NCI-H187 treated with DMSO at 0.1 percent for 48 hours (cell line): ENCODE results near the gene SMIM31.

Experiments
- DNase-seq: peaks from one replicate; lab custom pipeline; 2025; lab: John Stamatoyannopoulos, UW

The SMIM31 gene

DNA sequence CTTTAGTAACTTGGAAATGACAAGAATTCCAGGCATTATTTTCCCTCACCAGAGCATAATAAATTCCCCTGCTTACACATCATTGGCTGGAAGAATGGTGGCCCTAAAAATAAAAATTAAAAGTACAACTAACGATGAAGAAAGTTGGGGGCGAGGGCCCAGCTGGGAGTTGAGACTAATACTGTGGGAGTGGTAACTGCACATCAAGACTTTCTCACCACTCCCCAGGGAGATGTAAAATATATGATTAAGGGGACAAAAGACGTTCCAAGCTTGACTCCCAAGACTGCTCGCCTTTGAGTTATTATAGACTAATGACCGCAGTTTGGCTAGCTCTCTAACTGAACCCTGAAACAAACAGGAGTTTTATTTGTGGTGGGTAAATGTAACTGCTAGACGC lies 30.0 kb downstream of the SMIM31 start:
- DNase-seq: no peak

DNA sequence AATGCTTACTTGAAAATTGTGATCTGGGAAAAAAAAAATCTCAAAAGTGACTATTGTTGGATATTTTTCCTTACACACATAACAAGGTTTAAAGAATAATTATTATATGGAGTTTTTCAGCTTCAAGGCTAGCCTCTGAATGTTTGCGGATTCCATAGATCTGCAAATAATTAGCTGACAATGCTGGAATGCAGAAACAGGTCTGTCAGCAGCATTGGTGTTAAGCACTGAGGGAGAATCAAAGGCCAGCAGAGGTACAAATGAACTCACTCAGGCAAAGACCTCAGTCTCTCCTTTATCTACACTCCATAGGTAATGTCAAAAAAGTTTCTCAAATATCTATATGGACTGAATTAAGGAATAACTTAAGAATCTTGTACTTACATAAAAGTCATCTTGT lies 35.1 kb downstream of the SMIM31 start:
- DNase-seq: no peak

- DNase-seq: no peak
Observed at GRCh38 chr4:164790249-164790648, 36.3 kb downstream of the SMIM31 start.

DNA sequence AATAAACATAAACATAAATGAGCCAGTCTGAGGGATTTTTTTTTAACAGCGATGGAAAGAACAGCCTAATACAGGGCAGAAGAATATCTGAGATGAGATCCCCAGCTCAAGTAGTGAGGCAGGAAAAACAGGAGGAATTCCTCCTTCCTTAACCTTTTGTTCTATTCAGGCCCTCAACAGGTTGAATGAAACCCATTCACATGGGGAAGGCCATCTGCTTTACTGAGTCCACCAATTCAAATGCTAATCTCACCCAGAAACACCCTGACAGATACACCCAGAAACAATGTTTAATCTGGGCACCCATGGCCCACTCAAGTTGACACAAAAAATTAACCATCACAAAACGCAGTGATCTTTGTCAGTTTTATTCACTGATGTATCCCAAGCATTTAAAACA lies 45.5 kb downstream of the SMIM31 start:
- DNase-seq: no peak

DNA sequence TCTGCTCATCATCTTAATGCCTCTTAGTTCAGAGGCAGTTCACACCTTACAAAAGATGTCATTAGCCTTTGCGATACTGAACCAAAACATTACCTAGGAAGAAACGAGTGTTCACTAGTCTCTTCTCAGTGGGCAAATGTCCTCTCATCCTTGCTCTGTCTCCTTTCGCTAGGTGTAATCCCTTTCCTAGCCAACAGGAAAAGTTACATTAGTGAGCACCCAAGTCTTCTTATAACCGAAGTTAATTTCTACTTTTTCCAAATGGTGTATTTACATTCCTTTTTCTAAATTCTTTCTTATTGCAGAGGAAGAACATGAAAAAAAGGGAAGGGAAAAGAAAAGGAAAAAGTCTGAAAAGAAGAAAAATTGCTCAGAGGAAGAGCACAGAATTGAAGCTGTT lies 46.9 kb downstream of the SMIM31 start:
- no peak for DNase-seq

DNA sequence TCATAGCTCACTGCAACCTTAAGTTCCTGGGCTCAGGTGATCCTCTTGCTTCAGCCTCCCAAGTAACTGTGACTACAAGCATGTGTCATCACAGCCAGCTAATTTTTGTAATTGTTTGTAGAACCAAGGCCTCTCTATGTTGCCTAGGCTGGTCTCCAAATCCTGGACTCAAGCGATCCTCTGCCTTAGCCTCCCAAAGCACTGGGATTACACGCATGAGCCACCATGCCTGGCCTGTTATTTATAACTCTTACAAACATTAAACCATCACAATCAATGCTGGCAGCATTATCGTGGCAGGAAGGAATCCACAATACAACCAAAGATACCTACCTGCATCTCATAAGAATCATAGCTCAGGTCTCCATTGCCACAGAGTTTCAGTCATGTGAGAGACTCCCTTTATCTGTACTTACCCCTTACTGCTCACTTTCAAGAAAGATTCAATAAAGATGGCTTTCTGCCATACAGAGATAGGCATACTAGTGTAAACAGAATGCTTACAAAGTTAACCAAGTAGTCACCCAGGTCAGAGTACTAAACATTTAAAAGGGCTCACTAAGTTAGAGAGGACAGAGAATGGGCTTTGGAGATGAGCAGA lies 48.5 kb downstream of the SMIM31 start:
- DNase-seq: no peak

DNA sequence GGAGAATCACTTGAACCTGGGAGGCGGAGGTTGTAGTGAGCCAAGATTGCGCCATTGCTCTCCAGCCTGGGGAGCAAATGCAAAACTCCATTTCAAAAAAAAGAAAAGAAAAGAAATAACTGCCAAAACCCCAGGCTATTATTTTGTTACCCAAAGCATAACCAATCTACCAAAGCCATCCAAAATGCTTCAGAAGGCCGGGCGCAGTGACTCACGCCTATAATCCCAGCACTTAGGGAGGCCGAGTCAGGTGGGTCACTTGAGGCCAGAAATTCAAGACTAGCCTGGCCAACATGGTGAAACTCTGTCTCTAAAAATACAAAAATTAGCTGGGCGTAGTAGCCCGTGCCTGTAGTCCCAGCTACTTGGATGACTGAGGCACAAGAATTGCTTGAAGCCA lies 49.8 kb downstream of the SMIM31 start:
- DNase-seq: no peak

- DNase-seq: no peak
Observed at GRCh38 chr4:164807611-164808010, 53.7 kb downstream of the SMIM31 start.

GRCh38 chr4:164813554-164813953 lies 59.6 kb downstream of the SMIM31 start:
- DNase-seq: no peak

DNA sequence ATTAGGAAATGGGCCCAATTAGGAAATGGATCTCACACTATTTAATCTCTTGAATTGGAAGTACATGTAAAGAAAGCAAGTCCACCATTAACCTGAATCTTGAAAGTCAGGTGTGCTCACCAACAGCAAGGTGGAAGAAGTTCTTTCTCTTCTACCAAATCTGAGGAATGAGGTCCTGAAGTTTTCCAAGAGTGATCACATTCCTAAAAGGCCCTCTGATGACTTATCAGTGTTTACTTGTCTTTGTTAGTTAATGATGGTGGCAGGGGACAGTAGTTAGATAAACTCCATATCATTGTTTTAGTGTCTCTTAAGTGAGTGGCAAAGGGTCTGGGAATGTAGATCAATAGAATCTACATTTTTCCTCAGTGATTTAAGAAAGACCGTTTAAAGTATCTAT lies 61.8 kb downstream of the SMIM31 start:
- DNase-seq: no peak

GRCh38 chr4:164819366-164819765 lies 65.4 kb downstream of the SMIM31 start:
- no peak for DNase-seq

- no peak for DNase-seq
Observed at GRCh38 chr4:164821711-164822110, 67.8 kb downstream of the SMIM31 start.

DNA sequence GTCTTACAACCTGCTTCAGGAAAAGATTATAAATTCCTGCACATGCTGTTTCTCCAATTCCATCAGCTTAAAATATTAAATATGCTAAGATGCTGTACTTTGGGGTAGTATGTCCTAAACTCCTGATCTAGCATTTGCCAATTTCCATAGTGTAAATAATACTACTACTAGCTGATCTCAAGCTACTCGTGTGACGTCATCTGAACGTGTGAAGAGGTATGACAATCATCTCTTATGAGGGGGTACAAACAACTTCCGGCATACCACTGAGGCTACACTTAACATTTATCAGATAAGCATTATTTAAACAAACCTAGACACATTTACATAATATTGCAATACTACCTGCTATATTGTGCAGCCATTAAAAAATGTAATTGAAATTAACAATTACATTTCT lies 70.7 kb downstream of the SMIM31 start:
- no peak for DNase-seq

GRCh38 chr4:164828955-164829354 lies 75.0 kb downstream of the SMIM31 start:
- DNase-seq: no peak

GRCh38 chr4:164846566-164846965 lies 92.6 kb downstream of the SMIM31 start:
- DNase-seq: no peak

GRCh38 chr4:164847016-164847415 lies 93.1 kb downstream of the SMIM31 start:
- no peak for DNase-seq

DNA sequence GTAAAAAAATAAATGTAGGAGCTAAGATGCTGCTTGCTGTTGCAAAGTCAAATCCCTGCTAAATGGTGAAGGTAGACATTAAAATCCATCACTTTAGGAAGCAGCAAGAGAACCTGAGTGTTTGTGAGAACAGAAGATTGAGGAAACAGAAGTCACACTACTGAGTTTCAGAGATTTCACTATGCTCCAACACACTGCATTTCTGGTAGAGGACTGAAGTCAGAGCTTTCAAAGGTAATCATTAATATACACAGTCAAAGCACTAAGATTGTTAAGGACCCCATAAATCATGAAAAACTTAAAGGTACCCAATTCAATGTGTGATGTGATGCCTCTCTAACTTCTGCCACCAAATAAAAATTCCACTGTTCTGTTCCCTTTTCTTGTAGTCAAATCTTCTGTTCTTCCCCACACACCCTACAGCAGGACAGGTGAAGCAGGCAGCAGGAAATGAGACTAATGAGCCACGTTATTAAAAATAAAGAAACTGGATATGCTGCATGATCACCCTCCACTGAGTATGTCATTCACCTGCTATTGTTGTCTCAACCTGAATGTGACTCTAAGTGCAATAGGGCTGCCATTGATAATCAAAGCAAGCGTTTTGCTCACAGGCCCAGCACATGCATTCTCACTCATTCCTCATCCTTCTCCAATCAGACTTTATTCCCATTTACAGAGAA lies 94.2 kb downstream of the SMIM31 start:
- no peak for DNase-seq
